GM20431 (cell line): ENCODE measurements around the gene RAD51.

Source experiments
- in situ Hi-C: fragments of 300-500 bp; cut with MseI, MboI; formaldehyde crosslinking; loops from one replicate; pipeline ENCODE4 v1.15.0; 2020; ENCODE audit warnings: low sequenced_read_pairs; ENCODE audit not compliant: unreplicated experiment

RAD51 gene

GRCh38 chr15:40756938-40757337, 62.0 kb downstream of the RAD51 start:
- in situ Hi-C loops = no loop called here

- in situ Hi-C loops = no loop called here
Measured at GRCh38 chr15:40759961-40760360, 65.0 kb downstream of the RAD51 start.

GRCh38 chr15:40762919-40763800, 68.2 kb downstream of the RAD51 start:
- in situ Hi-C loops = no loop called here

- in situ Hi-C loops = no loop called here
Measured at GRCh38 chr15:40763801-40764628, 69.0 kb downstream of the RAD51 start, which contains the start of gene GCHFR. Gene GCHFR (plus strand): TSS chr15:40764068. CDS start chr15:40764181, 113 bp downstream.

GRCh38 chr15:40764629-40765103, 69.7 kb downstream of the RAD51 start:
- in situ Hi-C loops = no loop called here

GRCh38 chr15:40766194-40766815, 71.3 kb downstream of the RAD51 start:
- in situ Hi-C loops = no loop called here

GRCh38 chr15:40766906-40767837, 72.2 kb downstream of the RAD51 start:
- in situ Hi-C loops = no loop called here

- in situ Hi-C loops = no loop called here
Measured at GRCh38 chr15:40767838-40768500, 73.0 kb downstream of the RAD51 start.

- in situ Hi-C loops = no loop called here
Measured at GRCh38 chr15:40768521-40769273, 73.7 kb downstream of the RAD51 start.

GRCh38 chr15:40769274-40770146, 74.5 kb downstream of the RAD51 start, which contains the start of gene C15orf62:
Gene C15orf62 (plus strand): TSS chr15:40769980. CDS start chr15:40770496, 516 bp downstream.
- in situ Hi-C loops = no loop called here

- in situ Hi-C loops = no loop called here
Measured at GRCh38 chr15:40770147-40770721, 75.3 kb downstream of the RAD51 start.

GRCh38 chr15:40771242-40771641, 76.3 kb downstream of the RAD51 start:
- in situ Hi-C loops = no loop called here

- in situ Hi-C loops = no loop called here
Measured at GRCh38 chr15:40772014-40772413, 77.0 kb downstream of the RAD51 start.

- in situ Hi-C loops = no loop called here
Measured at GRCh38 chr15:40773496-40773895, 78.5 kb downstream of the RAD51 start.

GRCh38 chr15:40773902-40774301, 78.9 kb downstream of the RAD51 start:
- in situ Hi-C loops = no loop called here

- in situ Hi-C loops = no loop called here
Measured at GRCh38 chr15:40775007-40775406, 80.0 kb downstream of the RAD51 start.
